GM12878 (cell line): ENCODE measurements around the gene PRM1.

Experiments
- NR2F1 ChIP-seq: fragments of 450-650 bp; conservative IDR thresholded peaks from 2 replicates; pipeline ENCODE4 v1.6.1; 2017; ENCODE audit warnings: mild to moderate bottlenecking
- POLR2A ChIP-seq: IDR thresholded peaks from 2 replicates; pipeline ENCODE4 v1.6.1; 2011; ENCODE audit warnings: low read depth, mild to moderate bottlenecking, low read length
- POLR2AphosphoS5 ChIP-seq: IDR thresholded peaks from 2 replicates; pipeline ENCODE4 v1.6.1; 2011; ENCODE audit warnings: mild to moderate bottlenecking, low read length, inconsistent platforms
- POU2F2 ChIP-seq: IDR thresholded peaks from 3 replicates; pipeline ENCODE4 v1.6.1; 2011; ENCODE audit warnings: low read depth, mild to moderate bottlenecking, low read length, borderline replicate concordance
- RCOR1 ChIP-seq: conservative IDR thresholded peaks from 2 replicates; pipeline ENCODE4 v1.6.1; 2012; ENCODE audit warnings: low read depth, low read length, improper control_type of control experiment
- SRF ChIP-seq, 2 experiments: IDR thresholded peaks; 2 replicates each; pipeline ENCODE4 v1.6.1; 2011; ENCODE audit warnings: low read depth in 2 of 2, low read length in 2 of 2, mild to moderate bottlenecking in 1 of 2, moderate library complexity in 1 of 2
- ZNF207 ChIP-seq: fragments of 450-650 bp; IDR thresholded peaks from 2 replicates; pipeline ENCODE4 v1.6.1; 2014; ENCODE audit warnings: antibody characterized with exemption, mild to moderate bottlenecking, borderline replicate concordance
- TF ChIP-seq, protein P1 (sequence below), 3 experiments: IDR thresholded peaks in 2 of 3; conservative IDR thresholded peaks in 1 of 3; 2 replicates each; pipeline ENCODE4 v1.5.1; 2011; ENCODE audit warnings: low read depth in 3 of 3, low read length in 3 of 3, mild to moderate bottlenecking in 3 of 3, control low read depth in 2 of 3, moderate library complexity in 2 of 3, inconsistent platforms in 1 of 3, mixed read lengths in 1 of 3; ENCODE audit not compliant: control insufficient read depth in 2 of 3, insufficient read depth in 1 of 3; ENCODE audit errors: extremely low read depth in 1 of 3
- TF ChIP-seq, protein P2 (sequence below): IDR thresholded peaks from 2 replicates; pipeline ENCODE4 v1.6.1; 2011; ENCODE audit warnings: low read depth, mild to moderate bottlenecking, low read length, moderate library complexity, borderline replicate concordance; ENCODE audit errors: extremely low read depth
- TF ChIP-seq, protein P3 (sequence below): IDR thresholded peaks from 2 replicates; pipeline ENCODE4 v1.6.1; 2012; ENCODE audit warnings: mild to moderate bottlenecking, low read depth, low read length

DNA sequence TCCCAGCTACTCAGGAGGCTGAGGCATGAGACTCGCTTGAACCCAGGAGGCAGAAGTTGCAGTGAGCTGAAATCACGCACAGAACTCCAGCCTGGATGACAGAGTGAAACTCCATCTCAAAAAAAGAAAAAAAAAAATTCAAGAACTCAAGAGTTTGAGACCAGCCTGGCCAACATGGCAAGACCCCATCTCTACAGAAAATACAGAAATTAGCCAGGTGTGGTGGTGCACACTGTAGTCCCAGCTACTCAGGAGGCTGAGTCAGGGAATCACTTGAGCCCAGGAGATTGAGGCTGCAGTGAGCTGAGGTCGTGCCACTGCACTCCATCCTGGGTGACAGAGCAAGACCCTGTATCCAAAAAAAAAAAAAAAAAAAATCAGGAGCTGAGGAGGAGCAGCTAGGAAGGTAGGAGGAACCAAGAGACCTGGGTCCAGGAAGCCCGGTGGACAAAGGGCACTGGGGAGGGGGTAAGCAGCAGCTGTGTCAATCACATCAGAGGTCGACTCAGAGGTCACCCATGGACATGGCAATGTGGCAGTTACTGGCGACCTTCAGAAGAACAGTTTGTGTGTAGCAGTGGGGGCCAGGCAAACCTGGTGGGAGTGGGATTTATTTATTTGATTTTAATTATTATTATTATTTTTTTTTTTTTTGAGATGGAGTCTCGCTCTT lies 11.1 kb upstream of the PRM1 start:
- no peak for TF ChIP-seq POLR2AphosphoS5
- no peak for TF ChIP-seq RCOR1
- TF ChIP-seq POU2F2: no peak
- TF ChIP-seq, protein P1, sequence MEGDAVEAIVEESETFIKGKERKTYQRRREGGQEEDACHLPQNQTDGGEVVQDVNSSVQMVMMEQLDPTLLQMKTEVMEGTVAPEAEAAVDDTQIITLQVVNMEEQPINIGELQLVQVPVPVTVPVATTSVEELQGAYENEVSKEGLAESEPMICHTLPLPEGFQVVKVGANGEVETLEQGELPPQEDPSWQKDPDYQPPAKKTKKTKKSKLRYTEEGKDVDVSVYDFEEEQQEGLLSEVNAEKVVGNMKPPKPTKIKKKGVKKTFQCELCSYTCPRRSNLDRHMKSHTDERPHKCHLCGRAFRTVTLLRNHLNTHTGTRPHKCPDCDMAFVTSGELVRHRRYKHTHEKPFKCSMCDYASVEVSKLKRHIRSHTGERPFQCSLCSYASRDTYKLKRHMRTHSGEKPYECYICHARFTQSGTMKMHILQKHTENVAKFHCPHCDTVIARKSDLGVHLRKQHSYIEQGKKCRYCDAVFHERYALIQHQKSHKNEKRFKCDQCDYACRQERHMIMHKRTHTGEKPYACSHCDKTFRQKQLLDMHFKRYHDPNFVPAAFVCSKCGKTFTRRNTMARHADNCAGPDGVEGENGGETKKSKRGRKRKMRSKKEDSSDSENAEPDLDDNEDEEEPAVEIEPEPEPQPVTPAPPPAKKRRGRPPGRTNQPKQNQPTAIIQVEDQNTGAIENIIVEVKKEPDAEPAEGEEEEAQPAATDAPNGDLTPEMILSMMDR (IDR thresholded peaks at IDR 0.05 in 2 of 3, conservative IDR thresholded peaks at IDR 0.05 in 1 of 3; ENCODE audit: control insufficient read depth in 2 of 3, extremely low read depth in 1 of 3, insufficient read depth in 1 of 3, low read depth in 3 of 3, low read length in 3 of 3): no peak
- TF ChIP-seq POLR2A: no peak
- TF ChIP-seq, protein P2, sequence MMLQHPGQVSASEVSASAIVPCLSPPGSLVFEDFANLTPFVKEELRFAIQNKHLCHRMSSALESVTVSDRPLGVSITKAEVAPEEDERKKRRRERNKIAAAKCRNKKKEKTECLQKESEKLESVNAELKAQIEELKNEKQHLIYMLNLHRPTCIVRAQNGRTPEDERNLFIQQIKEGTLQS: no peak
- TF ChIP-seq, protein P3, sequence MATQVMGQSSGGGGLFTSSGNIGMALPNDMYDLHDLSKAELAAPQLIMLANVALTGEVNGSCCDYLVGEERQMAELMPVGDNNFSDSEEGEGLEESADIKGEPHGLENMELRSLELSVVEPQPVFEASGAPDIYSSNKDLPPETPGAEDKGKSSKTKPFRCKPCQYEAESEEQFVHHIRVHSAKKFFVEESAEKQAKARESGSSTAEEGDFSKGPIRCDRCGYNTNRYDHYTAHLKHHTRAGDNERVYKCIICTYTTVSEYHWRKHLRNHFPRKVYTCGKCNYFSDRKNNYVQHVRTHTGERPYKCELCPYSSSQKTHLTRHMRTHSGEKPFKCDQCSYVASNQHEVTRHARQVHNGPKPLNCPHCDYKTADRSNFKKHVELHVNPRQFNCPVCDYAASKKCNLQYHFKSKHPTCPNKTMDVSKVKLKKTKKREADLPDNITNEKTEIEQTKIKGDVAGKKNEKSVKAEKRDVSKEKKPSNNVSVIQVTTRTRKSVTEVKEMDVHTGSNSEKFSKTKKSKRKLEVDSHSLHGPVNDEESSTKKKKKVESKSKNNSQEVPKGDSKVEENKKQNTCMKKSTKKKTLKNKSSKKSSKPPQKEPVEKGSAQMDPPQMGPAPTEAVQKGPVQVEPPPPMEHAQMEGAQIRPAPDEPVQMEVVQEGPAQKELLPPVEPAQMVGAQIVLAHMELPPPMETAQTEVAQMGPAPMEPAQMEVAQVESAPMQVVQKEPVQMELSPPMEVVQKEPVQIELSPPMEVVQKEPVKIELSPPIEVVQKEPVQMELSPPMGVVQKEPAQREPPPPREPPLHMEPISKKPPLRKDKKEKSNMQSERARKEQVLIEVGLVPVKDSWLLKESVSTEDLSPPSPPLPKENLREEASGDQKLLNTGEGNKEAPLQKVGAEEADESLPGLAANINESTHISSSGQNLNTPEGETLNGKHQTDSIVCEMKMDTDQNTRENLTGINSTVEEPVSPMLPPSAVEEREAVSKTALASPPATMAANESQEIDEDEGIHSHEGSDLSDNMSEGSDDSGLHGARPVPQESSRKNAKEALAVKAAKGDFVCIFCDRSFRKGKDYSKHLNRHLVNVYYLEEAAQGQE: no peak
- no peak for TF ChIP-seq SRF (IDR thresholded peaks at IDR 0.05; ENCODE audit: low read depth in 2 of 2, low read length in 2 of 2)
- TF ChIP-seq ZNF207: no peak
- no peak for TF ChIP-seq NR2F1
